ENCODE measurements around the gene DSC2. TPM values are rescaled to one million over a fixed set of nuclear protein-coding genes. Genes with fewer than 3 reads are reported as not detected.
"Not testable (repeated sequence)": the region's sequence is repeated elsewhere in the genome, so short reads cannot be mapped to it uniquely, and the experiment has no call there.

Gene DSC2
- total RNA-seq, 1 donor from 2014 or later = 1.6 TPM

- Mint-ChIP-seq H3K27ac (ENCODE audit: unreplicated experiment) (no peak overlapping the region), H3K27me3 (ENCODE audit: unreplicated experiment) (peaks cover 69% of the 10 kb centered on the region), H3K36me3 (ENCODE audit: unreplicated experiment) (peaks cover 4% of the 10 kb centered on the region), H3K4me1 (ENCODE audit: unreplicated experiment) (peaks cover 22% of the 10 kb centered on the region), H3K4me3 (ENCODE audit: unreplicated experiment) (no peak overlapping the region), H3K9me3 (ENCODE audit: unreplicated experiment) (peaks cover 10% of the 10 kb centered on the region)
- no peak for DNase-seq (ENCODE audit: extremely low spot score, unreplicated experiment)
- TF ChIP-seq CTCF (IDR thresholded peaks at IDR 0.05) = no peak
Measured at GRCh38 chr18:31039426-31039825, 62.8 kb downstream of the DSC2 start.

- peaks cover 17% of the 10 kb centered on the region for H3K4me1 Mint-ChIP-seq (ENCODE audit: unreplicated experiment)
- DNase-seq (ENCODE audit: extremely low spot score, unreplicated experiment); H3K4me3 Mint-ChIP-seq (ENCODE audit: unreplicated experiment); H3K9me3 Mint-ChIP-seq (ENCODE audit: unreplicated experiment); H3K36me3 Mint-ChIP-seq (ENCODE audit: unreplicated experiment): not testable (repeated sequence)
- H3K27ac Mint-ChIP-seq (ENCODE audit: unreplicated experiment) = peak overlapping the region; percentile 34
- H3K27me3 Mint-ChIP-seq (ENCODE audit: unreplicated experiment) = peaks cover 53% of the 10 kb centered on the region
Measured at GRCh38 chr18:31037686-31038085, 64.5 kb downstream of the DSC2 start.

- Mint-ChIP-seq H3K4me3 (ENCODE audit: unreplicated experiment) (no peak overlapping the region), H3K27ac (ENCODE audit: unreplicated experiment) (no peak overlapping the region), H3K36me3 (ENCODE audit: unreplicated experiment) (no peaks in the 10 kb centered on the region), H3K4me1 (ENCODE audit: unreplicated experiment) (peaks cover 2% of the 10 kb centered on the region), H3K27me3 (ENCODE audit: unreplicated experiment) (peaks cover 36% of the 10 kb centered on the region), H3K9me3 (ENCODE audit: unreplicated experiment) (peaks cover 5% of the 10 kb centered on the region)
- TF ChIP-seq CTCF (IDR thresholded peaks at IDR 0.05) = no peak
- DNase-seq (ENCODE audit: extremely low spot score, unreplicated experiment) = no peak
Measured at GRCh38 chr18:31034541-31034940, 67.7 kb downstream of the DSC2 start.

GRCh38 chr18:31030574-31031278 is 71.5 kb downstream of the DSC2 start:
- no peak overlapping the region for H3K4me3 Mint-ChIP-seq (ENCODE audit: unreplicated experiment)
- H3K4me1 Mint-ChIP-seq (ENCODE audit: unreplicated experiment) = no peaks in the 10 kb centered on the region
- TF ChIP-seq CTCF (IDR thresholded peaks at IDR 0.05) = no peak
- peaks cover 5% of the 10 kb centered on the region for H3K9me3 Mint-ChIP-seq (ENCODE audit: unreplicated experiment)
- peaks cover 30% of the 10 kb centered on the region for H3K27me3 Mint-ChIP-seq (ENCODE audit: unreplicated experiment)
- H3K27ac Mint-ChIP-seq (ENCODE audit: unreplicated experiment) = no peak overlapping the region
- no peaks in the 10 kb centered on the region for H3K36me3 Mint-ChIP-seq (ENCODE audit: unreplicated experiment)
- DNase-seq (ENCODE audit: extremely low spot score, unreplicated experiment) = no peak

GRCh38 chr18:31015715-31016434 is 86.3 kb downstream of the DSC2 start:
- no peaks in the 10 kb centered on the region for H3K9me3 Mint-ChIP-seq (ENCODE audit: unreplicated experiment)
- H3K36me3 Mint-ChIP-seq (ENCODE audit: unreplicated experiment) = no peaks in the 10 kb centered on the region
- no peak overlapping the region for H3K4me3 Mint-ChIP-seq (ENCODE audit: unreplicated experiment)
- DNase-seq (ENCODE audit: extremely low spot score, unreplicated experiment) = no peak
- TF ChIP-seq CTCF (IDR thresholded peaks at IDR 0.05) = no peak
- peaks cover 31% of the 10 kb centered on the region for H3K27me3 Mint-ChIP-seq (ENCODE audit: unreplicated experiment)
- no peaks in the 10 kb centered on the region for H3K4me1 Mint-ChIP-seq (ENCODE audit: unreplicated experiment)
- H3K27ac Mint-ChIP-seq (ENCODE audit: unreplicated experiment) = no peak overlapping the region

GRCh38 chr18:31011455-31011854 is 90.8 kb downstream of the DSC2 start:
- H3K36me3 Mint-ChIP-seq (ENCODE audit: unreplicated experiment); H3K4me1 Mint-ChIP-seq (ENCODE audit: unreplicated experiment); H3K9me3 Mint-ChIP-seq (ENCODE audit: unreplicated experiment); H3K4me3 Mint-ChIP-seq (ENCODE audit: unreplicated experiment); DNase-seq (ENCODE audit: extremely low spot score, unreplicated experiment); H3K27ac Mint-ChIP-seq (ENCODE audit: unreplicated experiment): not testable (repeated sequence)
- peaks cover 34% of the 10 kb centered on the region for H3K27me3 Mint-ChIP-seq (ENCODE audit: unreplicated experiment)
